GM18870 (cell line): ENCODE measurements around the gene LRRC30.
A peak's percentile ranks its signal among the peaks of the same experiment; 100 is the strongest.
"Not testable (repeated sequence)": the region's sequence is repeated elsewhere in the genome, so short reads cannot be mapped to it uniquely, and the experiment has no call there.

ENCODE experiments used
- ATAC-seq: cut with Tn5 transposase; IDR thresholded peaks from one replicate; pipeline ENCODE4 v1.9.1; 2021; ENCODE audit warnings: moderate library complexity; ENCODE audit not compliant: unreplicated experiment

Gene LRRC30

GRCh38 chr18:7230626-7231349 is at the start of gene LRRC30:
LRRC30 (plus strand) TSS chr18:7231089; CDS start chr18:7231139, 50 bp downstream.
- no peak for ATAC-seq

GRCh38 chr18:7185701-7186100 is 45.2 kb upstream of the LRRC30 start:
- no peak for ATAC-seq

GRCh38 chr18:7190547-7191156 is 40.2 kb upstream of the LRRC30 start:
- ATAC-seq: no peak

- ATAC-seq: no peak
Measured at GRCh38 chr18:7191736-7192135, 39.2 kb upstream of the LRRC30 start.

GRCh38 chr18:7195266-7195665 is 35.6 kb upstream of the LRRC30 start:
- ATAC-seq: no peak

GRCh38 chr18:7196421-7196820 is 34.5 kb upstream of the LRRC30 start:
- ATAC-seq: no peak

GRCh38 chr18:7197854-7198253 is 33.0 kb upstream of the LRRC30 start:
- no peak for ATAC-seq

GRCh38 chr18:7198326-7198725 is 32.6 kb upstream of the LRRC30 start:
- no peak for ATAC-seq

GRCh38 chr18:7201096-7201495 is 29.8 kb upstream of the LRRC30 start:
- no peak for ATAC-seq

- ATAC-seq: no peak
Measured at GRCh38 chr18:7202169-7202568, 28.7 kb upstream of the LRRC30 start.

- not testable (repeated sequence) for ATAC-seq
Measured at GRCh38 chr18:7203601-7204000, 27.3 kb upstream of the LRRC30 start.

GRCh38 chr18:7205346-7205745 is 25.5 kb upstream of the LRRC30 start:
- no peak for ATAC-seq

- ATAC-seq: no peak
Measured at GRCh38 chr18:7206217-7206616, 24.7 kb upstream of the LRRC30 start.

- no peak for ATAC-seq
Measured at GRCh38 chr18:7207366-7207915, 23.4 kb upstream of the LRRC30 start.

GRCh38 chr18:7221424-7222155 is 9.3 kb upstream of the LRRC30 start:
- peak; percentile 43 for ATAC-seq

GRCh38 chr18:7224198-7224597 is 6.7 kb upstream of the LRRC30 start:
- ATAC-seq: no peak

GRCh38 chr18:7232218-7232617 is 1.3 kb downstream of the LRRC30 start:
- no peak for ATAC-seq

- ATAC-seq: no peak
Measured at GRCh38 chr18:7233134-7233810, 2.4 kb downstream of the LRRC30 start.

- ATAC-seq: no peak
Measured at GRCh38 chr18:7234091-7234490, 3.2 kb downstream of the LRRC30 start.

- no peak for ATAC-seq
Measured at GRCh38 chr18:7234956-7235355, 4.1 kb downstream of the LRRC30 start.

GRCh38 chr18:7236072-7236471 is 5.2 kb downstream of the LRRC30 start:
- ATAC-seq: no peak
